Measurements from ENCODE around the gene ALDH3A2.

GRCh38 chr17:19645734-19646201, 2.8 kb upstream of the ALDH3A2 start:
- TF ChIP-seq, protein P1, sequence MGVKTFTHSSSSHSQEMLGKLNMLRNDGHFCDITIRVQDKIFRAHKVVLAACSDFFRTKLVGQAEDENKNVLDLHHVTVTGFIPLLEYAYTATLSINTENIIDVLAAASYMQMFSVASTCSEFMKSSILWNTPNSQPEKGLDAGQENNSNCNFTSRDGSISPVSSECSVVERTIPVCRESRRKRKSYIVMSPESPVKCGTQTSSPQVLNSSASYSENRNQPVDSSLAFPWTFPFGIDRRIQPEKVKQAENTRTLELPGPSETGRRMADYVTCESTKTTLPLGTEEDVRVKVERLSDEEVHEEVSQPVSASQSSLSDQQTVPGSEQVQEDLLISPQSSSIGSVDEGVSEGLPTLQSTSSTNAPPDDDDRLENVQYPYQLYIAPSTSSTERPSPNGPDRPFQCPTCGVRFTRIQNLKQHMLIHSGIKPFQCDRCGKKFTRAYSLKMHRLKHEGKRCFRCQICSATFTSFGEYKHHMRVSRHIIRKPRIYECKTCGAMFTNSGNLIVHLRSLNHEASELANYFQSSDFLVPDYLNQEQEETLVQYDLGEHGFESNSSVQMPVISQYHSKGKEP (tag by site-specific recombination; IDR thresholded peaks at IDR 0.05) = no peak
- TF ChIP-seq ZBTB17 (tag by site-specific recombination; IDR thresholded peaks at IDR 0.05) = no peak
- TF ChIP-seq ZNF223 (tag by site-specific recombination; IDR thresholded peaks at IDR 0.05) = no peak
- TF ChIP-seq, protein P2, sequence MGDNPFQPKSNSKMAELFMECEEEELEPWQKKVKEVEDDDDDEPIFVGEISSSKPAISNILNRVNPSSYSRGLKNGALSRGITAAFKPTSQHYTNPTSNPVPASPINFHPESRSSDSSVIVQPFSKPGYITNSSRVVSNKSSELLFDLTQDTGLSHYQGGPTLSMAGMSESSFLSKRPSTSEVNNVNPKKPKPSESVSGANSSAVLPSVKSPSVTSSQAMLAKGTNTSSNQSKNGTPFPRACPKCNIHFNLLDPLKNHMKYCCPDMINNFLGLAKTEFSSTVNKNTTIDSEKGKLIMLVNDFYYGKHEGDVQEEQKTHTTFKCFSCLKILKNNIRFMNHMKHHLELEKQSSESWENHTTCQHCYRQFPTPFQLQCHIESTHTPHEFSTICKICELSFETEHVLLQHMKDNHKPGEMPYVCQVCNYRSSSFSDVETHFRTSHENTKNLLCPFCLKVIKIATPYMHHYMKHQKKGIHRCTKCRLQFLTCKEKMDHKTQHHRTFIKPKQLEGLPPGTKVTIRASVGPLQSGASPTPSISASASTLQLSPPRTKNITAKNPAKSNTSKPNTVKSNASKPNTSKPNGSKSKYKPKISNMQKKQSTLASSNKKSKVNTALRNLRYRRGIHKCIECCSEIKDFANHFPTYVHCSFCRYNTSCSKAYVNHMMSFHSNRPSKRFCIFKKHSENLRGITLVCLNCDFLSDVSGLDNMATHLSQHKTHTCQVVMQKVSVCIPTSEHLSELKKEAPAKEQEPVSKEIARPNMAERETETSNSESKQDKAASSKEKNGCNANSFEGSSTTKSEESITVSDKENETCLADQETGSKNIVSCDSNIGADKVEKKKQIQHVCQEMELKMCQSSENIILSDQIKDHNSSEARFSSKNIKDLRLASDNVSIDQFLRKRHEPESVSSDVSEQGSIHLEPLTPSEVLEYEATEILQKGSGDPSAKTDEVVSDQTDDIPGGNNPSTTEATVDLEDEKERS (tag by site-specific recombination; IDR thresholded peaks at IDR 0.05) = no peak
- 0 out of 2 replicates have a peak, but pooled peaks have one; percentile 32 for TF ChIP-seq CTCF (tag by site-specific recombination; IDR thresholded peaks at IDR 0.05)
- TF ChIP-seq ZNF10 (tag by site-specific recombination; IDR thresholded peaks at IDR 0.05) = no peak
- TF ChIP-seq, protein P3, sequence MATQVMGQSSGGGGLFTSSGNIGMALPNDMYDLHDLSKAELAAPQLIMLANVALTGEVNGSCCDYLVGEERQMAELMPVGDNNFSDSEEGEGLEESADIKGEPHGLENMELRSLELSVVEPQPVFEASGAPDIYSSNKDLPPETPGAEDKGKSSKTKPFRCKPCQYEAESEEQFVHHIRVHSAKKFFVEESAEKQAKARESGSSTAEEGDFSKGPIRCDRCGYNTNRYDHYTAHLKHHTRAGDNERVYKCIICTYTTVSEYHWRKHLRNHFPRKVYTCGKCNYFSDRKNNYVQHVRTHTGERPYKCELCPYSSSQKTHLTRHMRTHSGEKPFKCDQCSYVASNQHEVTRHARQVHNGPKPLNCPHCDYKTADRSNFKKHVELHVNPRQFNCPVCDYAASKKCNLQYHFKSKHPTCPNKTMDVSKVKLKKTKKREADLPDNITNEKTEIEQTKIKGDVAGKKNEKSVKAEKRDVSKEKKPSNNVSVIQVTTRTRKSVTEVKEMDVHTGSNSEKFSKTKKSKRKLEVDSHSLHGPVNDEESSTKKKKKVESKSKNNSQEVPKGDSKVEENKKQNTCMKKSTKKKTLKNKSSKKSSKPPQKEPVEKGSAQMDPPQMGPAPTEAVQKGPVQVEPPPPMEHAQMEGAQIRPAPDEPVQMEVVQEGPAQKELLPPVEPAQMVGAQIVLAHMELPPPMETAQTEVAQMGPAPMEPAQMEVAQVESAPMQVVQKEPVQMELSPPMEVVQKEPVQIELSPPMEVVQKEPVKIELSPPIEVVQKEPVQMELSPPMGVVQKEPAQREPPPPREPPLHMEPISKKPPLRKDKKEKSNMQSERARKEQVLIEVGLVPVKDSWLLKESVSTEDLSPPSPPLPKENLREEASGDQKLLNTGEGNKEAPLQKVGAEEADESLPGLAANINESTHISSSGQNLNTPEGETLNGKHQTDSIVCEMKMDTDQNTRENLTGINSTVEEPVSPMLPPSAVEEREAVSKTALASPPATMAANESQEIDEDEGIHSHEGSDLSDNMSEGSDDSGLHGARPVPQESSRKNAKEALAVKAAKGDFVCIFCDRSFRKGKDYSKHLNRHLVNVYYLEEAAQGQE (tag by site-specific recombination; IDR thresholded peaks at IDR 0.05) = no peak
